Measurements from ENCODE around the gene NFIX.

DNA sequence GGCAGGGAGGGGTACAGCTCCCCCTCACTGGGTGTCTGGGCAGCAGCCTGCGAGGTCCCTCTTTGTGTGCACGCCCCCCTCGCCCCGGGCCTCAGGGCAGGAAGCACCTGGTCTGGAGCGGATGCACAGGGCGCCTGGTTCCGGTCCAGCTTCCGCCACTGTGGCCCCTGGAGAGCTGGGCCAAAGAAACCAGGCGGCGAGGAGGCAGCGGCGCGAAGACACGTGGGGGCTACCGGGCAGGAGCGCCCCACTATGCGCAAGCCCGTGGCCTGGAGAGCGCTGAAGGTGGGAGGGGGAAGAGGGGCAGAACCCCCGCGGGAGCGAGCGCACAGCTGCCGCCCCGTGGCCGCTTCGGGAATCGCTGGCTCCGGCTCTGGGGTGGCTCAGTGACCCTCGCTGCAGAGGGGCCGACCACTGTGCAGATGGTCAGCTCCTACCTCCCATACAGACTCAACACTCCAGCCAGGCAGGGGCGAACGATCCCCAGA lies 109.1 kb downstream of the NFIX start:
- TF ChIP-seq, protein P1, sequence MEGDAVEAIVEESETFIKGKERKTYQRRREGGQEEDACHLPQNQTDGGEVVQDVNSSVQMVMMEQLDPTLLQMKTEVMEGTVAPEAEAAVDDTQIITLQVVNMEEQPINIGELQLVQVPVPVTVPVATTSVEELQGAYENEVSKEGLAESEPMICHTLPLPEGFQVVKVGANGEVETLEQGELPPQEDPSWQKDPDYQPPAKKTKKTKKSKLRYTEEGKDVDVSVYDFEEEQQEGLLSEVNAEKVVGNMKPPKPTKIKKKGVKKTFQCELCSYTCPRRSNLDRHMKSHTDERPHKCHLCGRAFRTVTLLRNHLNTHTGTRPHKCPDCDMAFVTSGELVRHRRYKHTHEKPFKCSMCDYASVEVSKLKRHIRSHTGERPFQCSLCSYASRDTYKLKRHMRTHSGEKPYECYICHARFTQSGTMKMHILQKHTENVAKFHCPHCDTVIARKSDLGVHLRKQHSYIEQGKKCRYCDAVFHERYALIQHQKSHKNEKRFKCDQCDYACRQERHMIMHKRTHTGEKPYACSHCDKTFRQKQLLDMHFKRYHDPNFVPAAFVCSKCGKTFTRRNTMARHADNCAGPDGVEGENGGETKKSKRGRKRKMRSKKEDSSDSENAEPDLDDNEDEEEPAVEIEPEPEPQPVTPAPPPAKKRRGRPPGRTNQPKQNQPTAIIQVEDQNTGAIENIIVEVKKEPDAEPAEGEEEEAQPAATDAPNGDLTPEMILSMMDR (conservative IDR thresholded peaks at IDR 0.05; ENCODE audit: low read depth in 2 of 2): peak; percentile 78
- TF ChIP-seq POLR2AphosphoS5 (IDR thresholded peaks at IDR 0.05; ENCODE audit: low read depth) (peak; percentile 13; the same call in 1 of the 2 replicates), EZH2phosphoT487 (IDR thresholded peaks at IDR 0.05; ENCODE audit: unreplicated experiment) (no peak), EZH2 (IDR thresholded peaks at IDR 0.05; ENCODE audit: low read depth, unreplicated experiment) (no peak), CREB1 (CRISPR knock-in tag; IDR thresholded peaks at IDR 0.05; ENCODE audit: low read depth) (no peak), NANOG (IDR thresholded peaks at IDR 0.05; ENCODE audit: borderline replicate concordance) (no peak), JUNB (IDR thresholded peaks at IDR 0.05; ENCODE audit: unreplicated experiment) (no peak), ZNF114 (CRISPR knock-in tag; IDR thresholded peaks at IDR 0.05) (no peak)
- TF ChIP-seq, protein P2, sequence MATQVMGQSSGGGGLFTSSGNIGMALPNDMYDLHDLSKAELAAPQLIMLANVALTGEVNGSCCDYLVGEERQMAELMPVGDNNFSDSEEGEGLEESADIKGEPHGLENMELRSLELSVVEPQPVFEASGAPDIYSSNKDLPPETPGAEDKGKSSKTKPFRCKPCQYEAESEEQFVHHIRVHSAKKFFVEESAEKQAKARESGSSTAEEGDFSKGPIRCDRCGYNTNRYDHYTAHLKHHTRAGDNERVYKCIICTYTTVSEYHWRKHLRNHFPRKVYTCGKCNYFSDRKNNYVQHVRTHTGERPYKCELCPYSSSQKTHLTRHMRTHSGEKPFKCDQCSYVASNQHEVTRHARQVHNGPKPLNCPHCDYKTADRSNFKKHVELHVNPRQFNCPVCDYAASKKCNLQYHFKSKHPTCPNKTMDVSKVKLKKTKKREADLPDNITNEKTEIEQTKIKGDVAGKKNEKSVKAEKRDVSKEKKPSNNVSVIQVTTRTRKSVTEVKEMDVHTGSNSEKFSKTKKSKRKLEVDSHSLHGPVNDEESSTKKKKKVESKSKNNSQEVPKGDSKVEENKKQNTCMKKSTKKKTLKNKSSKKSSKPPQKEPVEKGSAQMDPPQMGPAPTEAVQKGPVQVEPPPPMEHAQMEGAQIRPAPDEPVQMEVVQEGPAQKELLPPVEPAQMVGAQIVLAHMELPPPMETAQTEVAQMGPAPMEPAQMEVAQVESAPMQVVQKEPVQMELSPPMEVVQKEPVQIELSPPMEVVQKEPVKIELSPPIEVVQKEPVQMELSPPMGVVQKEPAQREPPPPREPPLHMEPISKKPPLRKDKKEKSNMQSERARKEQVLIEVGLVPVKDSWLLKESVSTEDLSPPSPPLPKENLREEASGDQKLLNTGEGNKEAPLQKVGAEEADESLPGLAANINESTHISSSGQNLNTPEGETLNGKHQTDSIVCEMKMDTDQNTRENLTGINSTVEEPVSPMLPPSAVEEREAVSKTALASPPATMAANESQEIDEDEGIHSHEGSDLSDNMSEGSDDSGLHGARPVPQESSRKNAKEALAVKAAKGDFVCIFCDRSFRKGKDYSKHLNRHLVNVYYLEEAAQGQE (IDR thresholded peaks at IDR 0.05; ENCODE audit: unreplicated experiment): no peak
- TF ChIP-seq, protein P3, sequence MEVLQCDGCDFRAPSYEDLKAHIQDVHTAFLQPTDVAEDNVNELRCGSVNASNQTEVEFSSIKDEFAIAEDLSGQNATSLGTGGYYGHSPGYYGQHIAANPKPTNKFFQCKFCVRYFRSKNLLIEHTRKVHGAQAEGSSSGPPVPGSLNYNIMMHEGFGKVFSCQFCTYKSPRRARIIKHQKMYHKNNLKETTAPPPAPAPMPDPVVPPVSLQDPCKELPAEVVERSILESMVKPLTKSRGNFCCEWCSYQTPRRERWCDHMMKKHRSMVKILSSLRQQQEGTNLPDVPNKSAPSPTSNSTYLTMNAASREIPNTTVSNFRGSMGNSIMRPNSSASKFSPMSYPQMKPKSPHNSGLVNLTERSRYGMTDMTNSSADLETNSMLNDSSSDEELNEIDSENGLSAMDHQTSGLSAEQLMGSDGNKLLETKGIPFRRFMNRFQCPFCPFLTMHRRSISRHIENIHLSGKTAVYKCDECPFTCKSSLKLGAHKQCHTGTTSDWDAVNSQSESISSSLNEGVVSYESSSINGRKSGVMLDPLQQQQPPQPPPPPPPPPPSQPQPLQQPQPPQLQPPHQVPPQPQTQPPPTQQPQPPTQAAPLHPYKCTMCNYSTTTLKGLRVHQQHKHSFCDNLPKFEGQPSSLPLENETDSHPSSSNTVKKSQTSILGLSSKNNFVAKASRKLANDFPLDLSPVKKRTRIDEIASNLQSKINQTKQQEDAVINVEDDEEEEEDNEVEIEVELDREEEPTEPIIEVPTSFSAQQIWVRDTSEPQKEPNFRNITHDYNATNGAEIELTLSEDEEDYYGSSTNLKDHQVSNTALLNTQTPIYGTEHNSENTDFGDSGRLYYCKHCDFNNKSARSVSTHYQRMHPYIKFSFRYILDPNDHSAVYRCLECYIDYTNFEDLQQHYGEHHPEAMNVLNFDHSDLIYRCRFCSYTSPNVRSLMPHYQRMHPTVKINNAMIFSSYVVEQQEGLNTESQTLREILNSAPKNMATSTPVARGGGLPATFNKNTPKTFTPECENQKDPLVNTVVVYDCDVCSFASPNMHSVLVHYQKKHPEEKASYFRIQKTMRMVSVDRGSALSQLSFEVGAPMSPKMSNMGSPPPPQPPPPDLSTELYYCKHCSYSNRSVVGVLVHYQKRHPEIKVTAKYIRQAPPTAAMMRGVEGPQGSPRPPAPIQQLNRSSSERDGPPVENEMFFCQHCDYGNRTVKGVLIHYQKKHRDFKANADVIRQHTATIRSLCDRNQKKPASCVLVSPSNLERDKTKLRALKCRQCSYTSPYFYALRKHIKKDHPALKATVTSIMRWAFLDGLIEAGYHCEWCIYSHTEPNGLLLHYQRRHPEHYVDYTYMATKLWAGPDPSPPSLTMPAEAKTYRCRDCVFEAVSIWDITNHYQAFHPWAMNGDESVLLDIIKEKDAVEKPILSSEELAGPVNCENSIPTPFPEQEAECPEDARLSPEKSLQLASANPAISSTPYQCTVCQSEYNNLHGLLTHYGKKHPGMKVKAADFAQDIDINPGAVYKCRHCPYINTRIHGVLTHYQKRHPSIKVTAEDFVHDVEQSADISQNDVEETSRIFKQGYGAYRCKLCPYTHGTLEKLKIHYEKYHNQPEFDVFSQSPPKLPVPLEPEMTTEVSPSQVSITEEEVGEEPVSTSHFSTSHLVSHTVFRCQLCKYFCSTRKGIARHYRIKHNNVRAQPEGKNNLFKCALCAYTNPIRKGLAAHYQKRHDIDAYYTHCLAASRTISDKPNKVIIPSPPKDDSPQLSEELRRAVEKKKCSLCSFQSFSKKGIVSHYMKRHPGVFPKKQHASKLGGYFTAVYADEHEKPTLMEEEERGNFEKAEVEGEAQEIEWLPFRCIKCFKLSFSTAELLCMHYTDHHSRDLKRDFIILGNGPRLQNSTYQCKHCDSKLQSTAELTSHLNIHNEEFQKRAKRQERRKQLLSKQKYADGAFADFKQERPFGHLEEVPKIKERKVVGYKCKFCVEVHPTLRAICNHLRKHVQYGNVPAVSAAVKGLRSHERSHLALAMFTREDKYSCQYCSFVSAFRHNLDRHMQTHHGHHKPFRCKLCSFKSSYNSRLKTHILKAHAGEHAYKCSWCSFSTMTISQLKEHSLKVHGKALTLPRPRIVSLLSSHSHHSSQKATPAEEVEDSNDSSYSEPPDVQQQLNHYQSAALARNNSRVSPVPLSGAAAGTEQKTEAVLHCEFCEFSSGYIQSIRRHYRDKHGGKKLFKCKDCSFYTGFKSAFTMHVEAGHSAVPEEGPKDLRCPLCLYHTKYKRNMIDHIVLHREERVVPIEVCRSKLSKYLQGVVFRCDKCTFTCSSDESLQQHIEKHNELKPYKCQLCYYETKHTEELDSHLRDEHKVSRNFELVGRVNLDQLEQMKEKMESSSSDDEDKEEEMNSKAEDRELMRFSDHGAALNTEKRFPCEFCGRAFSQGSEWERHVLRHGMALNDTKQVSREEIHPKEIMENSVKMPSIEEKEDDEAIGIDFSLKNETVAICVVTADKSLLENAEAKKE (CRISPR knock-in tag; IDR thresholded peaks at IDR 0.05): no peak

Data from GM23338 (cell line).